Measurements from ENCODE around the gene PRKCZ. TPM values are rescaled to one million over a fixed set of nuclear protein-coding genes. Genes with fewer than 3 reads are reported as not detected.

The PRKCZ gene
- total RNA-seq, 2 experiments from 2014 or later: 6.8 to 7.0 TPM

DNA sequence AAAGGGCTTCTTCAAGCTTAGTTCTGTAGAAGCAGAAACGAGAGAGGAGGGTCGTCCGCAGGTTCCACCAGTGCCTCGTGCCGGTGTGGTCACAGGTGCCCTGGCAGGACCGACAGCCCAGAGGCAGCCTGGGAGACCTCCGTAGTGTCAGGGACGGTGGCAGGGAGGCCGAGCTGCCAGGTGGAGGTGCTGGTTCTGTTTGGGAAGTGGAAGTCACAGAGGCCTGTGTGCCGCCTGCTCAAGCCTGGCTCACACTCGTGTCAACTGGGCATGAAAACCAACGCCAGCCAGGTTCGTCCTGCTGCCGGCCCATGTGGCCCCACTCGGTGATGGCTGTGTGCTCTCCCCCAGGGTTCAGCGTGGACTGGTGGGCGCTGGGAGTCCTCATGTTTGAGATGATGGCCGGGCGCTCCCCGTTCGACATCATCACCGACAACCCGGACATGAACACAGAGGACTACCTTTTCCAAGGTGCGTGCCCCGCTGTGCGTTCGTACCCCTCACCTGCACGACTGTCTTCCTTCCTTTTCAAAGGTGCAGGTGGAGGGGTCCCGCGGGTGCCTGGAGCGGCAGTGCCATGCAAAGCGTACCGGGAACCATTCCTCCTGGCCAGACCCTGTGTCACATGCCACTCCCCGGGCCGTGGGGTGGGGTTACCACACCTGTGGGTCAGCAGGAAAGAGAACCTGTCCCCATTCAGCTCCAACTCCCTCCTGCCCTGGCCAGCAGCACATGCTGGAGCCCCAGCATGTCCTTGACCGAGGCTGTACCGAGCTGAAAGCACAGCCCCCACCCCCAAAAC is 123.5 kb downstream of the PRKCZ start:
- intact Hi-C loops (cut with micrococcal nuclease): loop anchor here (1.0 kb wide), 1 partner anchor 82 kb away; no protein-coding TSS in a partner anchor
- peaks cover 5% of the 10 kb centered on the region for H3K36me3 Mint-ChIP-seq (ENCODE audit: low read depth)
- CTCF ChIA-PET: interaction anchor here (0.6 to 2.6 kb wide), 19 partner anchors 8 to 426 kb away, joined by 3 to 12 read pairs (median 6); partner anchors contain the start of gene FAAP20
- H3K4me3 Mint-ChIP-seq: no peak overlapping the region
- no peak for DNase-seq
- no peaks in the 10 kb centered on the region for H3K27me3 Mint-ChIP-seq (ENCODE audit: low read depth)
- no peaks in the 10 kb centered on the region for H3K4me1 Mint-ChIP-seq (ENCODE audit: low read depth)
- no peaks in the 10 kb centered on the region for H3K9me3 Mint-ChIP-seq
- no peak overlapping the region for H3K27ac Mint-ChIP-seq

DNA sequence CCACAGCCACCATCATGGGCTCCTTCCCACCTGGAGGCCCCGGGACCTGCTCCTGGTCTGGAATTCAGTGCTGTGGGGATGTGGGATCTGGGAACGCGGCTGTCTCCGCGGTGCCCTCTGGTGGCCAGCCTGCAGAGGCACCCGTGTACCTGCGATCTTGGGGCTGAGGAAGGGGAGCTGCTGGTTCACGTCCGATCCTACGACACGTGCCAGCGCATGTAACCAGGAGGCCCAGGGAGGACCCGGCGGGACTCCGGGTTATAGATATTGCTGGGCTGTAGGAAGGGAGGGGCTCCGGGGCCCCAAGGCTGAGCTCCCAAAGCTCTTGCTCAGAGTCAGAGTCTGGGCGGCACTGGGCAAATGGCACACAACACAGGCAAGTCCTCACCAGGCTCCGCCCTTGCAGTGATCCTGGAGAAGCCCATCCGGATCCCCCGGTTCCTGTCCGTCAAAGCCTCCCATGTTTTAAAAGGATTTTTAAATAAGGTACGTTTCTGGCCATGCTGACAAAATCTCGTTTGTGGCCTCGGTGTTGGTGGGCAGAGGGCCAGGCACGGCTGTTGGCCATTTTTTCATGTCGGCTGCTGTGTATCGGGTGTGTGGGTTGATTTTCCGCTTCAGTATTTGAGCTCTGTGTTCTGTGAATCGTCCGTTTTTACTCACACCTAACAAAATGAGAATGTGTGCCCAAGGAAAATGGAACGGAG is 124.3 kb downstream of the PRKCZ start:
- no peak overlapping the region for H3K27ac Mint-ChIP-seq
- peak; percentile 52 for DNase-seq
- peaks cover 5% of the 10 kb centered on the region for H3K36me3 Mint-ChIP-seq (ENCODE audit: low read depth)
- intact Hi-C loops (cut with micrococcal nuclease): loop anchor here (1.0 kb wide), 1 partner anchor 83 kb away; no protein-coding TSS in a partner anchor
- H3K4me3 Mint-ChIP-seq: peak overlapping the region; percentile 32
- no peaks in the 10 kb centered on the region for H3K9me3 Mint-ChIP-seq
- H3K27me3 Mint-ChIP-seq (ENCODE audit: low read depth): no peaks in the 10 kb centered on the region
- CTCF ChIA-PET: interaction anchor here (0.6 to 2.6 kb wide), 24 partner anchors 9 to 425 kb away, joined by 3 to 12 read pairs (median 6); partner anchors contain the start of gene FAAP20
- no peaks in the 10 kb centered on the region for H3K4me1 Mint-ChIP-seq (ENCODE audit: low read depth)

DNA sequence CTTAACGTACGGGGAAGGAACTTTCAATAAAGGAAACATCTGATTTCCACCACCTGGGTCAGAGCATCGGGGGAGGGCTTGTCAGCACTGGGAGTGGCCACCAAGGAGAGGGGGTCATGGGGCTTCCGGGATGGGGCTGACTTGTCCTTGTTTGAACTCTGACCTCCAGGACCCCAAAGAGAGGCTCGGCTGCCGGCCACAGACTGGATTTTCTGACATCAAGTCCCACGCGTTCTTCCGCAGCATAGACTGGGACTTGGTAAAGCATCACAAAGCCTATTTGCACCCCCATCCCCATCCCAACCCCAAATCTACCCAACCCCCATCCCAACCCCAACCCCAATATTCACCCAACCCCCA is 124.8 kb downstream of the PRKCZ start:
- CTCF ChIA-PET: interaction anchor here (0.7 to 2.6 kb wide), 20 partner anchors 8 to 215 kb away, joined by 3 to 12 read pairs (median 6); partner anchors contain the start of gene FAAP20
- Mint-ChIP-seq H3K4me1 (ENCODE audit: low read depth) (no peaks in the 10 kb centered on the region), H3K9me3 (no peaks in the 10 kb centered on the region), H3K27ac (no peak overlapping the region), H3K4me3 (peak overlapping the region; percentile 32), H3K27me3 (ENCODE audit: low read depth) (no peaks in the 10 kb centered on the region), H3K36me3 (ENCODE audit: low read depth) (peaks cover 5% of the 10 kb centered on the region)
- no peak for DNase-seq
- intact Hi-C loops (cut with micrococcal nuclease): no loop called here

DNA sequence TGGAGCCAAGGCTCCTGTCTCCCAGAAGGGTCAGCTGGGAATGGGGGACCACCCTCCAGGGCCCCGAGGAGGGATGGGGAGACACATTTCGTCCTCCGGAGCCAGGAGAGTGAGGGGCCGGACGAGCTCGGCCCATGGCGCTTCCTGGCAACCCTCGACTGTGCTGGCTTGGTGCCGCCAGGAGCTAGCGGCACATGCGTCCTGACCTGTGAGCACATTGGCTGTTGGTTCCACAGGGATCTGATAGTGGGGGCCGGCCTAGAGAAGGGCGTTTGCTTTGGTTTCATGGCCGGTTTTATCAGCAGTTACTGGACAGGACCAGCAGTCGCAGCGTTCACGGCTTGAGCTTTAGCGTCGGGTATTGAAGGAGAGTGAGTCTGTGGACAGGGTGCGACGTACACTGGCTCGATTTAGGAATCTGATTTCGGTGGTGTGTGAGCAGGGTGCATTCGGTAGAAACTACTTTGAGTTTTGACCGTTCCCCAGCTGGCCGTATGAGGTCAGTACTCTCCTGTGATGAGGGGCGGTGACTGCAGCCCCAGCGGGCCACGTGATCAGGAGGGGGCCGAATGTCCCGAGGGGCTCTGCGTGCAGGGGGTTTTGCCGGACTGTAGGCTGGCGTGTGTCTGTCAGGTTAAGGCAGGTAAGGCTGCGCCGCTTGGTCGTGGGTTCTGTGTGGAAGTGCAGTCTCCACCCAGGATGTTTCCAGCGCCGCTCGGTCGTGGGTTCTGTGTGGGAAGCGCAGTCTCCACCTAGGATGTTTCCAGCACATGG is 125.7 kb downstream of the PRKCZ start:
- Mint-ChIP-seq H3K36me3 (ENCODE audit: low read depth) (peaks cover 5% of the 10 kb centered on the region), H3K4me1 (ENCODE audit: low read depth) (no peaks in the 10 kb centered on the region), H3K27me3 (ENCODE audit: low read depth) (no peaks in the 10 kb centered on the region), H3K4me3 (no peak overlapping the region), H3K9me3 (no peaks in the 10 kb centered on the region), H3K27ac (no peak overlapping the region)
- CTCF ChIA-PET: interaction anchor here (1.2 to 2.6 kb wide), 5 partner anchors 19 to 216 kb away, joined by 3 to 12 read pairs (median 9); partner anchors contain the start of gene FAAP20
- intact Hi-C loops (cut with micrococcal nuclease): no loop called here
- no peak for DNase-seq

DNA sequence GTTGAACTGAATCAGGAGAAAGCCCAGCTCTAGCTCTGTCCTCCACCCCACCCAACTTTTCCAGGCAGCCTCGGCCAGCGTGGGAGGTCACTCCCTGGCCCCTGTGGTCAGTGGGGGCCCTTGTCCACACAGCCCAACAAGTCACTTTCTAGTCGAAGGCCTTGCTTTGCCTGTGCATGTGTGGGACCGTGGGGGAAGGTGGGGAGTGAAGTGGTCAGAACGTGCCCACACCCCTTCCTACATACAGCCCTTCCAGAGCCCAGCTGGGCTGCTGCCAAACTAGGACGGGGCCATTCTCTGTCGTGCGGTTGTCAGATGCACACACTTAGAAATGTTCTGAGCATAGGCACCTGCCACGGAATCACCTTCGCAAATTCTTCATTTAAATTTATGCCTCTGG is 126.4 kb downstream of the PRKCZ start:
- no peak overlapping the region for H3K27ac Mint-ChIP-seq
- H3K9me3 Mint-ChIP-seq: no peaks in the 10 kb centered on the region
- intact Hi-C loops (cut with micrococcal nuclease): no loop called here
- H3K4me3 Mint-ChIP-seq: no peak overlapping the region
- CTCF ChIA-PET: interaction anchor here (1.3 kb wide), 1 partner anchor 18 kb away, joined by 3 read pairs; the partner anchor contains the start of gene FAAP20
- peaks cover 5% of the 10 kb centered on the region for H3K36me3 Mint-ChIP-seq (ENCODE audit: low read depth)
- no peaks in the 10 kb centered on the region for H3K4me1 Mint-ChIP-seq (ENCODE audit: low read depth)
- no peaks in the 10 kb centered on the region for H3K27me3 Mint-ChIP-seq (ENCODE audit: low read depth)
- DNase-seq: no peak

DNA sequence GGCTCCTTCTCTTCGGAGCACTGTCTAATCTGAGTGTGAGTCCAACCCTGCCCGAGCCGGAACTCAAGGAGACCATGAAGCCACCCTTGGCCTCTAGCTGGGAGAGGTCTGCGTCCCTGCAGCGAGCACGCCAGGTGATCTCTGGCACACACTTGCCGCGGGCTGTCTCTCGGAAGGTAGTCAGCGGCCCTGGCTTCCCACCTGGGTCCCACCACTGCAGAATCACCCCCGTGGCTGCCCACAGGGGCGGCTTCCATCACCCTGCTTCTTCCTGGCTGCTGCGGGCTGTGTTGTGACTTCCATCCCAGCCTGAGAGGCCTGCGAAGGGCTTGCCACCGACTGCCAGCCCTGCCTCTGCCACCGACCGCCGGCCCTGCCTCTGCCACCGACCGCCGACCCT is 127.3 kb downstream of the PRKCZ start:
- no peak for DNase-seq
- Mint-ChIP-seq H3K4me1 (ENCODE audit: low read depth) (no peaks in the 10 kb centered on the region), H3K36me3 (ENCODE audit: low read depth) (peaks cover 5% of the 10 kb centered on the region), H3K4me3 (no peak overlapping the region), H3K27me3 (ENCODE audit: low read depth) (no peaks in the 10 kb centered on the region), H3K9me3 (no peaks in the 10 kb centered on the region), H3K27ac (no peak overlapping the region)
- intact Hi-C loops (cut with micrococcal nuclease): no loop called here
- CTCF ChIA-PET: no interaction called here

DNA sequence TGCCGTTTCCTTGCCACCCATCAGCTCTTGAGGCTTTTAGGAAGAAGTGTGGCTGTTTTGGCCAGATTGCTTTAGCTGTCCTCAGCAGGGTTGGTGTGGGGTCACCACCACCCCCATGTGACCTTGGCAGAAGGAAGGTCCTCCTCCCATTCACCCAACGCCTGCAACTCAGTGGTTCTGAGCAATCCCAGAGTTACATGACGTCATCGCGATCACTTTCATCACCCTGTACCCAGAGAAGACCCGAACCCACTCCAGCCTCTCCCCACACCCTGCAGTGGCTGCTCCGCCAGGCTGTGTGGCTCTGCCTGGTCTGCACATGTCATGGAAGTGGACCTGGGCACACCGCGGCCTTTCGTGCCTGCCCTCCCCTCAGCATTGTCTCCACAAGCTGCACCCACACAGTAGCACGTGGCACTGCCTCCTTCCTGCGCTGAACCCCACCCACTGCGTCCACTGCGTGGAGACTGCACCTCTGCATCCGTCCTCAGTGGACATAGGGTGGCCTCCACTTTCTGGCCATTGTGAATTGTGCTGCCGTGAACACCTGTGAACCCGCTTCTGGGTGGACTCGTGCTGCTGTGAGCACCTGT is 127.8 kb downstream of the PRKCZ start:
- Mint-ChIP-seq H3K36me3 (ENCODE audit: low read depth) (peaks cover 5% of the 10 kb centered on the region), H3K27ac (no peak overlapping the region), H3K4me3 (no peak overlapping the region), H3K4me1 (ENCODE audit: low read depth) (no peaks in the 10 kb centered on the region), H3K9me3 (no peaks in the 10 kb centered on the region), H3K27me3 (ENCODE audit: low read depth) (no peaks in the 10 kb centered on the region)
- no peak for DNase-seq
- CTCF ChIA-PET: no interaction called here
- intact Hi-C loops (cut with micrococcal nuclease): no loop called here

DNA sequence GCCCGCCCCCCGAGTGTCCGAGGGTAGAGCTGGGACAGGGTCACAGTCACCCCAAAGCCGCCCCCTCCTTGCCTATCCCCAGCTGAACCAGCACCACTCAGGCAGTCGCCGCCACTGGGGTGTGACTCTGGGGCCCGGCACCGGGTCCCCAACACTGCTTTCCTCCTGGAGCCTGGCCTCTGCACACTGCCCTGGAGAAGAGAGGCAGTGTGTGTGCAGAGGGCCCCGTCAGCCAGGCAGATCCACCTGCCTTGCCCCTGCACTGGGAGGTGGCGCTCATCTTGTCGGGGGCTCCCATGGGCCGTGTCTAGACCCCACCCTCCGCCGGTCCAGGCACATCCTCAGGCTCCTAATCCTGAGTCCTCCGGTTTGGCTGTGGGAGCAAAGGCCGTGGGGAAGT is 128.7 kb downstream of the PRKCZ start:
- no peaks in the 10 kb centered on the region for H3K4me1 Mint-ChIP-seq (ENCODE audit: low read depth)
- no peak overlapping the region for H3K27ac Mint-ChIP-seq
- H3K4me3 Mint-ChIP-seq: no peak overlapping the region
- H3K36me3 Mint-ChIP-seq (ENCODE audit: low read depth): peaks cover 5% of the 10 kb centered on the region
- H3K9me3 Mint-ChIP-seq: no peaks in the 10 kb centered on the region
- DNase-seq: no peak
- CTCF ChIA-PET: no interaction called here
- intact Hi-C loops (cut with micrococcal nuclease): no loop called here
- H3K27me3 Mint-ChIP-seq (ENCODE audit: low read depth): no peaks in the 10 kb centered on the region

DNA sequence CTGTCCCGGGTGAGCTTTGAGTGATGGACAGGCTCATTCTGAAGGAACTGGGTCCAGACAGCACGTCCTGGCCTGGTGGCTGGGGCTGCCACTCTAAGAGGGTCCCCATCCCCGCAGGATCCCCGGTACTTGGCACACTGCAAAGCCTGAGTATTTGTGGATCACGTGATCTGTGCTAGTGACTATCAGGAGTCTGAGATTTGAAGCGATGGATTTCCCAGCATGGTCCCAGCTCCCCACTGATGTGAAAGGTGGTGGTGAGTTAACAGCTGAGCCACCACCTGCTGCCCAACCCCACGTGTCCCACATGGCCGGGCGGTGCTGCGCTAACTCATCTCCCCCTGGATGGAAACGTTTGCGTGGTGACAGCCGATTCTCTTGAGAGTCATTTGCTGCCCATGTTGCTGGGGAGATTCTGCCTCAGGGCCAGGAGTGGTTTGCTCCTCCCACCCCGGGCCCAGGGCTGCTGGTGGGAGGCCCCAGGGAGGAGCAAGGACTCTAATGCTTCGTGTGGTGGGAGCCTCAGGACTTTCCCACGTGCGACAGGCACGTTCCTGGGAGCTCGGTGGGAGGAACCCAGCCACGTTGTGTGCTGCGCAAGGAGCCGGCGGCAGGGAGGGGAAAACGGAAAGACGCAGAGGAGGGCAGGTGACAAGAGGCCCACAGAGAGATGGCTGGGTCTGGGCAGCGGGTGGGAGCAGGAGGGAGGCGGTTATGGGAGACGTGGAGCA is 129.2 kb downstream of the PRKCZ start:
- H3K27ac Mint-ChIP-seq: no peak overlapping the region

DNA sequence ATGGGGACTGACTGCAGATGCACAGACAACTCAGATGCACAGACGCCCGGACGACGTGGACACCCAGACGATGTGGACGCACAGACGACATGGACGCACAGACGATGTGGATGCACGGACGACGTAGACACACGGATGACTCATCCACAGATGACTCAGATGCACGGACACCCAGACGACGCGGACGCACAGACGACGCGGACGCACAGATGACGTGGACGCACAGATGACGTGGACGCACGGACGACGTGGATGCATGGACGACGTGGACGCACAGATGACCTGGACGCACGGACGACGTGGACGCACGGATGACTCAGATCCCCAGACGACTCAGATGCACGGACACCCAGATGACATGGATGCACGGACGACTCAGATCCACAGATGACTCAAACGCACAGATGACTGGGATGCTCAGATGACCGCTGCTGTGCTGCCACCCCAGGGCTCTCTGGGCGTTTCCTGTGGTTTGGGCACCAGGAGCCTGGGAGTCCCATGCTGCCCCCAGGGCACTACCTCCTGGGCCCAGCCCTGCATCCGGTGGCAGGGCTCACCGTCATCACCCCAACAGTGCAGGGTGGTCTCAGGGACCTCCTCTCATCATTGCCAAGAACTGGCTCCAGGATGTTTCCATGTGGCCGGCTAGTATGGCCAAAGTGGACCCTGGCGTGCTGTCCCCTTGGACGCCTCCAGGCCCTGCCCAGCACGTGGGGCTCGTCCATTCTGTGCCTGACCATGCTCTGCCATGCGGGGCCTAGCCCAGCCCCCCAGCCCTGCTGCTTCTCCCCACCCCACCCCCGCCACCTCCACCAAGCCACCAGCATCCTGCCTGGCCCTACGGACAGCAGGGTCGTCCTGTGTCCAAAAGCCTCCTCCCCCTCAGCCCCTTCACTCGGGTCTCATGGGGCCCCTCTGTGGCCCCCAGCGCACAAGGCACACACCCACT is 130.4 kb downstream of the PRKCZ start:
- DNase-seq: no peak
- H3K4me1 Mint-ChIP-seq (ENCODE audit: low read depth): no peaks in the 10 kb centered on the region
- peaks cover 7% of the 10 kb centered on the region for H3K36me3 Mint-ChIP-seq (ENCODE audit: low read depth)
- H3K27ac Mint-ChIP-seq: no peak overlapping the region
- H3K9me3 Mint-ChIP-seq: no peaks in the 10 kb centered on the region
- H3K4me3 Mint-ChIP-seq: no peak overlapping the region
- intact Hi-C loops (cut with micrococcal nuclease): no loop called here
- no peaks in the 10 kb centered on the region for H3K27me3 Mint-ChIP-seq (ENCODE audit: low read depth)
- CTCF ChIA-PET: no interaction called here

More for the DNA sequence above, 129.2 kb downstream of the PRKCZ start:
- H3K9me3 Mint-ChIP-seq: no peaks in the 10 kb centered on the region
- H3K27me3 Mint-ChIP-seq (ENCODE audit: low read depth): no peaks in the 10 kb centered on the region
- CTCF ChIA-PET: no interaction called here
- H3K4me3 Mint-ChIP-seq: no peak overlapping the region
- DNase-seq: no peak
- H3K4me1 Mint-ChIP-seq (ENCODE audit: low read depth): no peaks in the 10 kb centered on the region
- peaks cover 5% of the 10 kb centered on the region for H3K36me3 Mint-ChIP-seq (ENCODE audit: low read depth)
- intact Hi-C loops (cut with micrococcal nuclease): no loop called here

DNA sequence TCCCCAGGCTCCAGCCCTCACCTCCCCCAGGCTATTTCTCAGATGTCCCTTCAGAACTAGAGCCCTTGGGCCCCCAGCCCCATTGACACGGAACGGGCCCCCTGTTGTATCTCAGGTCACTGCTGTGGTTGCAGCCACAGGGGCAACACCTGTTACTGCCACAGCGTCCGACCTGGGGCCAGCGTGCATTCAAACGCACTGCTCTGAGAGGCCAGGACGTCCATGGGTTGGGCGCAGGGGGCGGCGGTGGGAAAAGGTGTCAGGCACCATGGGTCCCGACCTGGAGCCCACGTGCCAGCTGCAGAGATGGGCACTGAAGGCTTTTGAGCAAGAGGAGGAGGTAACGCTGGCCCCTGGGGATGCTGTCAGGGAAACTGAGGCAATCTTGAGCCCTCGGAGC is 131.1 kb downstream of the PRKCZ start:
- H3K4me3 Mint-ChIP-seq: no peak overlapping the region
- no peaks in the 10 kb centered on the region for H3K27me3 Mint-ChIP-seq (ENCODE audit: low read depth)
- H3K27ac Mint-ChIP-seq: no peak overlapping the region
- CTCF ChIA-PET: no interaction called here
- H3K4me1 Mint-ChIP-seq (ENCODE audit: low read depth): no peaks in the 10 kb centered on the region
- H3K9me3 Mint-ChIP-seq: no peaks in the 10 kb centered on the region
- no peak for DNase-seq
- intact Hi-C loops (cut with micrococcal nuclease): no loop called here
- H3K36me3 Mint-ChIP-seq (ENCODE audit: low read depth): peaks cover 5% of the 10 kb centered on the region

Measured in activated naive CD4-positive, alpha-beta T cell treated with anti-CD3 and anti-CD28 coated beads for 36 hours (primary cell).